HEK293T (cell line): ENCODE results near the gene SCN3A.

Experiments
- CTCF ChIA-PET: fragments of 350-600 bp; formaldehyde crosslinking; extraction: SDS; loops from one replicate; lab custom pipeline; 2021; ENCODE audit warnings: antibody characterized with exemption, inconsistent platforms; lab: Yijun Ruan, JAX
- POLR2A ChIA-PET: fragments of 350-600 bp; formaldehyde crosslinking; extraction: SDS; loops from one replicate; lab custom pipeline; 2020; ENCODE audit warnings: antibody characterized with exemption, inconsistent platforms; lab: Yijun Ruan, JAX
- DNase-seq: peaks from one replicate; pipeline ENCODE4 v3.0.0; 2012; ENCODE audit warnings: mixed read lengths; ENCODE audit errors: extremely low spot score
- ARNT ChIP-seq: fragments of 450-650 bp; IDR thresholded peaks from 2 replicates; pipeline ENCODE4 v1.6.1; 2017; ENCODE audit warnings: mild to moderate bottlenecking
- BHLHE40 ChIP-seq: fragments of 450-650 bp; IDR thresholded peaks from 2 replicates; pipeline ENCODE4 v1.6.1; 2016; ENCODE audit warnings: mild to moderate bottlenecking, moderate library complexity, borderline replicate concordance
- CTBP1 ChIP-seq: fragments of 450-650 bp; IDR thresholded peaks from 2 replicates; pipeline ENCODE4 v1.6.1; 2016; ENCODE audit warnings: borderline replicate concordance
- ELF4 ChIP-seq: fragments of 450-650 bp; IDR thresholded peaks from 2 replicates; pipeline ENCODE4 v1.6.1; 2017; ENCODE audit warnings: antibody characterized with exemption
- FOXA1 ChIP-seq: fragments of 450-650 bp; IDR thresholded peaks from 2 replicates; pipeline ENCODE4 v1.6.1; 2016; ENCODE audit warnings: mild to moderate bottlenecking
- FOXK2 ChIP-seq: fragments of 450-650 bp; IDR thresholded peaks from 2 replicates; pipeline ENCODE4 v1.6.1; 2016; ENCODE audit warnings: mild to moderate bottlenecking
- FOXM1 ChIP-seq: fragments of 450-650 bp; IDR thresholded peaks from 2 replicates; pipeline ENCODE4 v1.6.1; 2017; ENCODE audit warnings: mild to moderate bottlenecking, borderline replicate concordance
- HDGF ChIP-seq: fragments of 450-650 bp; IDR thresholded peaks from 2 replicates; pipeline ENCODE4 v1.6.1; 2017; ENCODE audit warnings: antibody characterized with exemption, borderline replicate concordance
- L3MBTL2 ChIP-seq: fragments of 450-650 bp; conservative IDR thresholded peaks from 2 replicates; pipeline ENCODE4 v1.6.1; 2016; ENCODE audit warnings: mild to moderate bottlenecking
- LEF1 ChIP-seq: fragments of 450-650 bp; IDR thresholded peaks from 2 replicates; pipeline ENCODE4 v1.6.1; 2017; ENCODE audit warnings: mild to moderate bottlenecking, borderline replicate concordance
- NFRKB ChIP-seq: fragments of 450-650 bp; IDR thresholded peaks from 2 replicates; pipeline ENCODE4 v1.6.1; 2016; ENCODE audit warnings: mild to moderate bottlenecking, moderate library complexity
- SP1 ChIP-seq: fragments of 450-650 bp; IDR thresholded peaks from 2 replicates; pipeline ENCODE4 v1.6.1; 2017
- SUZ12 ChIP-seq: fragments of 450-650 bp; IDR thresholded peaks from 2 replicates; pipeline ENCODE4 v1.6.1; 2016; ENCODE audit warnings: mild to moderate bottlenecking
- TARDBP ChIP-seq: fragments of 450-650 bp; IDR thresholded peaks from 2 replicates; pipeline ENCODE4 v1.6.1; 2016
- ZNF384 ChIP-seq: fragments of 450-650 bp; IDR thresholded peaks from 2 replicates; pipeline ENCODE4 v1.6.1; 2016
- TF ChIP-seq, protein P1 (sequence below): fragments of 450-650 bp; IDR thresholded peaks from 2 replicates; pipeline ENCODE4 v1.6.1; 2016

SCN3A gene

DNA sequence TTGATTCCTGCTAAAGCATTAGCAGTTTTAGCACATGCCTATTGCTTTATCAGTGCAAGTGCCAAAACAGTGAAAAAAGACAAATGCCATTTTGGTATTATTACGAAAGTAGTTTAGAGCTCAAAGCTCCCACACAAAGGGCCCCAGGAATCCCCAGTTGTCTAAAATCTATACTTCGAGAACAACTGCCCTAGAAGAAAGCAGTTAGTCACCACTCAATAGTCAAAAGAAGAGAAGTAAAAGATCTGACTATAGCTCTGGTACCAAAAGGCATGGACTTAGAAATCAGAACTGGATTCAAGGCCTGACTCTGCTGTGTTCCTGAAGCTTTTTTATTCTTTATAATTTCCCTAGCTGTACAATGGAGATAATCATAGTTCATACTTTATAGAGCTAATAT lies 21.8 kb downstream of the SCN3A start:
- POLR2A ChIA-PET: no interaction called here
- no peak for TF ChIP-seq ZNF384
- TF ChIP-seq SUZ12: no peak
- TF ChIP-seq ELF4: no peak
- TF ChIP-seq FOXK2: no peak
- TF ChIP-seq BHLHE40: no peak
- TF ChIP-seq FOXA1: no peak
- no peak for TF ChIP-seq SP1
- no peak for TF ChIP-seq HDGF
- no peak for TF ChIP-seq FOXM1
- no peak for TF ChIP-seq TARDBP
- TF ChIP-seq L3MBTL2: no peak
- TF ChIP-seq, protein P1, sequence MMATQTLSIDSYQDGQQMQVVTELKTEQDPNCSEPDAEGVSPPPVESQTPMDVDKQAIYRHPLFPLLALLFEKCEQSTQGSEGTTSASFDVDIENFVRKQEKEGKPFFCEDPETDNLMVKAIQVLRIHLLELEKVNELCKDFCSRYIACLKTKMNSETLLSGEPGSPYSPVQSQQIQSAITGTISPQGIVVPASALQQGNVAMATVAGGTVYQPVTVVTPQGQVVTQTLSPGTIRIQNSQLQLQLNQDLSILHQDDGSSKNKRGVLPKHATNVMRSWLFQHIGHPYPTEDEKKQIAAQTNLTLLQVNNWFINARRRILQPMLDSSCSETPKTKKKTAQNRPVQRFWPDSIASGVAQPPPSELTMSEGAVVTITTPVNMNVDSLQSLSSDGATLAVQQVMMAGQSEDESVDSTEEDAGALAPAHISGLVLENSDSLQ: no peak
- TF ChIP-seq NFRKB: no peak
- TF ChIP-seq LEF1: no peak
- no peak for TF ChIP-seq CTBP1
- no peak for TF ChIP-seq ARNT
- no peak for DNase-seq
- CTCF ChIA-PET: no interaction called here

DNA sequence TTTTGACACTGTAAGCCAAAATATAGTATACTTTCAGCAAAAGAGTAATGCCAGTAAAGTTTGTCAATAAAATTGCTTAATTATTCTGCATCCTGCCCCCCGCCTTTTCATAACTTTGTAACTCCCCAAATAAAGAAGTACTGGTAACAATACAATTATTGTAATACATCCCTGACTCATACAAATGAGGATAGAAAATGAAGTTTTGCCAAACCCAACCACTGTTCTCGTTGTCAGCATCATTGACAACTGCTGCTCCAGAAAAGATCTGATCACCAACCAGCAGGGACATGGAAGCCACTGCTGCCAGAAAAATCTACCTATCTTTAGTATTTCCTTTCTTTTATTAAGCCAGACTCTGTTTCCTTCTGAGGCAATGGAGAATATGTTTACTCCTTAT lies 27.1 kb downstream of the SCN3A start:
- TF ChIP-seq FOXK2 (no peak), ARNT (no peak), NFRKB (no peak), FOXA1 (no peak), SUZ12 (no peak), HDGF (no peak), FOXM1 (no peak), L3MBTL2 (no peak), LEF1 (no peak), TARDBP (no peak), BHLHE40 (no peak), ZNF384 (no peak), ELF4 (no peak), SP1 (no peak), CTBP1 (no peak)
- TF ChIP-seq, protein P1: no peak
- ChIA-PET POLR2A (no interaction called here), CTCF (no interaction called here)
- no peak for DNase-seq

DNA sequence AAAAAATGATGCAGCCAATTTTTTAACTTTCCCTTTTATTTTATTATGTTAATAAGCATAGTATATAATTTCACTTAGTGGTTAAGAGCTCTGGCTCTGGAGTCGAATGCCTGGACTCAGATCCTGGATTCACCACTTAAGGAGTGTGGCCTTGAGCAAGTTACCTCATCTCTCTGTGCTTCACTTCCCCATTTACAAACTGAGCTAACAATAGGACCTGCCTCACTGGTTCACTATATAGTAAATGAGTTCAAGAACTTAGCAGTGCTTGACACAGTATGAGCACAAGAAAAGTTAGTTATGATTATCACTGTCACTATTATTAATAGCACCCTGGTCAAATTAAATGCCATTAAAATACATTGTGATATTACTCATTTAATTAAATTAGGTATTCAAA lies 30.6 kb downstream of the SCN3A start:
- ChIA-PET POLR2A (no interaction called here), CTCF (no interaction called here)
- TF ChIP-seq L3MBTL2 (no peak), ELF4 (no peak), ZNF384 (no peak), NFRKB (no peak), FOXA1 (no peak), FOXM1 (no peak), HDGF (no peak), TARDBP (no peak)
- no peak for DNase-seq

DNA sequence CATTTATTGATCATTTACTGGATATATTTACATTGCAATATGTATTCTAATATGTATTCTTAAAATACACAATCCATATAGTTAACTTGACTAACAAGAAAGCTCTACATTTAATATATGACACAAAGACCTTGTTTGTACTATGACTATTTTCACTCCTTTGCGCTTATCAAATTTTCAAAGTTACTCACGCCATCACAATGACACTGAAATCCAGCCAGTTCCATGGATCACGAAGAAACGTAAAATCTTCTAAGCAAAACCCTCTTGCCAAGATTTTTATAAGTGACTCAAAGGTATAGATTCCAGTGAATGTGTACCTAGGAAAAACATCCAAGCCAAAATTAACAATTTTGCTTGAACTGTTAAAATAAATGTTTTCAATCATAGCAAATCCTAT lies 39.6 kb downstream of the SCN3A start:
- CTCF ChIA-PET: no interaction called here
- POLR2A ChIA-PET: no interaction called here
- DNase-seq: no peak
- no peak for TF ChIP-seq ARNT
- TF ChIP-seq, protein P1: no peak

DNA sequence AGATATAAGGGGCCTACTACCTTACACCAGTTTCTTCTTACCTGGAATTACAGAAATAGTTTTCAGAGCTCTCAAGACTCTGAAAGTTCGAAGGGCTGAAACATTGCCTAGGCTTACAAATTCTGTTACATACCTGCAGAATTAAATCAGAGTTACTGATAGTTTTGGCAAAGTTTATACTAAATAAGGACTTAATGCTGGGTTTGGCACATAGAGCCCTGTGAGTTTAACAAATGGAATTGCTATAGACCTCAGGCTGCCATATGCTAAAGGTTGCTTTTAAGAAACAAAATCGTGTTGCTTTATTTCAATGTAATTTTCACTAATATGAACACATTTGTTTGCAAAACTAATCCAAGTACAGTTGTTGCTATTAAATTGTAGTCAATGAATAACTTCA lies 40.1 kb downstream of the SCN3A start:
- TF ChIP-seq, protein P1: no peak
- no peak for TF ChIP-seq BHLHE40
- TF ChIP-seq SP1: no peak
- TF ChIP-seq SUZ12: no peak
- no peak for TF ChIP-seq L3MBTL2
- TF ChIP-seq ARNT: no peak
- no peak for TF ChIP-seq HDGF
- ChIA-PET POLR2A (no interaction called here), CTCF (no interaction called here)
- DNase-seq: no peak

DNA sequence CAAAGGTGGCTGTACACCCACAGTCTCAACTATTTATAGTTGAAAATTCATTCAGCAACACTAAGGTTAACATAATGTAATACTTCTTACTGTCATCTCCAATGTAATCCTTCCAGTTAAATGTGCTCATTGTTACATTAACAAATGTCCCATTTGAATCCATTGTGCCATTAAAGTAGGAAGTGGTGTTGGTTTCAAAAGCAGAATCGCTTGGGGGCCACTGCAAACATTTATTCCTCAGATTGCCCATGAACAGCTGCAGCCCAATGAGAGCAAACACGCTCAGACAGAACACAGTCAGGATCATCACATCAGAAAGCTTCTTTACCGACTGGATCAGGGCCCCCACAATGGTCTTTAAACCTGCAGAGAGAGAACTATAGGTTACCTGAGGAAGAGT lies 41.4 kb downstream of the SCN3A start:
- ChIA-PET CTCF (no interaction called here), POLR2A (no interaction called here)
- no peak for DNase-seq
- TF ChIP-seq CTBP1 (no peak), ARNT (no peak), FOXK2 (no peak), BHLHE40 (no peak), NFRKB (no peak)

DNA sequence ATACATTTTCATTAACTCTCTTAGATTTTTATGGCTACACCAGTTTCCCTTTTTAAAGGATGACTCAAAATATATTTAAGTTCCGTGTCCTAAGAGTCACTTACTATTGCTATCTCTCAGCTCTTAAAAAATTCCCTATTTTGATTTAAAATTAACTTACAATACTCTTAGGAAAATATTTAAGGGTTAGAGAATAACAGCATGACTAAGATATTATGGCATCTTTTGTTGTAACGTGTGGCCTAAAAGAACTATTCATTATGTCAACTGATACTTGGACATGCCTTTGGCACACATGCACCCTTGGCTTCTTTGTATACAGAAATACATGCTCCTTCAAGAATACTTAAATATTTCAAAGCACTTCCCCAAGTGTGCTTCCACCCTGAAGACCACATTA lies 42.3 kb downstream of the SCN3A start:
- TF ChIP-seq FOXA1 (no peak), NFRKB (no peak), BHLHE40 (no peak), FOXK2 (no peak), ZNF384 (no peak), ELF4 (no peak), TARDBP (no peak), CTBP1 (no peak), SP1 (no peak), FOXM1 (no peak), HDGF (no peak), L3MBTL2 (no peak)
- ChIA-PET CTCF (no interaction called here), POLR2A (no interaction called here)
- no peak for DNase-seq
